GM18505 (cell line): ENCODE data around the gene RCVRN.

Source experiments
- ATAC-seq: cut with Tn5 transposase; IDR thresholded peaks from one replicate; pipeline ENCODE4 v1.9.1; 2021; ENCODE audit not compliant: unreplicated experiment
- POLR2A ChIP-seq: IDR thresholded peaks from 4 replicates; pipeline ENCODE4 v1.6.1; 2011; ENCODE audit warnings: borderline replicate concordance; ENCODE audit not compliant: insufficient read depth, insufficient read length; ENCODE audit errors: extremely low read depth

RCVRN gene

DNA sequence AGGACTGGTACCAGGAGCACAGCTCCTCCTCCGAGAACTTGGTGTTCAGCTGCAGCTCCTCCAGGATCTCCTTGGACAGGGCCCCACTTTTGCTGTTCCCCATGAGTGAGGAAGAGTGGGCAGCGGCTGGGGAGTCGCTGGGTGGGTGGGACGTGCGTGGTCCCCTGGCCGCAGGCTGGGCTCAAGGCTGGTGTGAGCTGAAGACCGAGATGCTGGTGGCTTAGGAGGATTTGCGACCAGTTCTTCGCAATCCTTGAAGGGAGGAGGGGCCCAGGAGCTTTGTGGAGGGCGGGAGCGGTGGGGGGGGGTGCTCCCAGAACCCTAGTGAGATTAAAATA, at the start of gene RCVRN:
TSS of gene RCVRN (minus strand) at position 194 of the 338 bp plus-strand sequence. CDS start at position 103, 91 bp downstream.
- TF ChIP-seq POLR2A = no peak
- ATAC-seq = no peak

DNA sequence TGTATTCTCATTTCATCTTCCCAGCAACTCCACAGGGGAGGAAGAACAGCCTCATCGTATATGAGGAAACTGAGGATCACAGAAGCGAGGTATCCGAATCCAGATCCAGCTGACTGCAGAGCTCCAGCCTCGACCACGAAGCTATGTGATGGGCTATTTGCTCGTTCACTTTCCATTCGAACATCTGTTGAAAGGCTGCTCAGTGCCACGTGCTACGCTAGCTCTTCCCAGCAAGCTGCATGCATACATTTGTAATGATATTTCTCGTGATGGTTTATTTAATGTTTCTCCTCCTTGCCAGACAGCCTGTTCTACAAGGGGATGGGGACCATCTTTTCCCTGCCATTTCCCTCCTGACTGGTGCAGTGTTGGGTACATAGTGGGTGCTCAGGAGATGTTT, 48.4 kb upstream of the RCVRN start:
- TF ChIP-seq POLR2A = no peak
- no peak for ATAC-seq

DNA sequence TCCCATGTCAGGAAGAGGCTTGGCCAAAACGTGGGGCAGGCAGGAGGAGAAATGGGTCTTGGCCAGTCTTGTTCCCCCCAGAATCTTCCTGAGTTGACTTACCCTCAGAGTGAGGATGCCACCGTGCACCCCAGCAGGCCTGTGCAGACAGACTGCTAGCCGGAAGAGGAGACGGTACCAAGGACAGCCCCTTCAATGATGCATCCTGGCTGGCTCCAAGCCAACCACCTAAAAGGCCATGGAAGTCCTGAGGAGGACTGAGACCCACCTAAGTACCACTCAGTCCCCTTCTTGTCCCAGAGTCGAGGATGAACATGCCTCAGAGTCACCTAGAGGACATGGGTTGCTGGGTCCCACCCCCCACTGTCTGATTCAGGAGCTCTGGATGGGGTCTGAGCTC, 46.7 kb upstream of the RCVRN start:
- ATAC-seq = no peak
- TF ChIP-seq POLR2A = no peak

DNA sequence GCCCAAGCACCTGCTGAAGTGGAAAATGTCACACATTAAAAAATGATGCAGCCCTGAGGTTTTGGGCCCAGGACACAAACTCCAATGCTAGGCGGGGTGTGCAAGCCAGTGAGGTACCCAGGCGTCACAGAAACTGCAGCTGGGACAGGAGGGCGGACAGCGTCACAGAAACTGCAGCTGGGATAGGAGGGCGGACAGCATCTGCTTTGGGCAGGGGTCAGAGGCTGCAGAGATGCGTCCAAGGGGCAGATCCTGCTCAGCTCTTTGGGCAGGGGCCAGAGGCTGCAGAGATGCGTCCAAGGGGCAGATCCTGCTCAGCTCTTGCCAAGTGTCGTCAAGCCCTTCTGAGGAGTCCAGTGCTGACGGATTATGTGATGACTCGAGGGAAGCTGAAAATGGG, 43.9 kb upstream of the RCVRN start:
- no peak for TF ChIP-seq POLR2A
- ATAC-seq = no peak

DNA sequence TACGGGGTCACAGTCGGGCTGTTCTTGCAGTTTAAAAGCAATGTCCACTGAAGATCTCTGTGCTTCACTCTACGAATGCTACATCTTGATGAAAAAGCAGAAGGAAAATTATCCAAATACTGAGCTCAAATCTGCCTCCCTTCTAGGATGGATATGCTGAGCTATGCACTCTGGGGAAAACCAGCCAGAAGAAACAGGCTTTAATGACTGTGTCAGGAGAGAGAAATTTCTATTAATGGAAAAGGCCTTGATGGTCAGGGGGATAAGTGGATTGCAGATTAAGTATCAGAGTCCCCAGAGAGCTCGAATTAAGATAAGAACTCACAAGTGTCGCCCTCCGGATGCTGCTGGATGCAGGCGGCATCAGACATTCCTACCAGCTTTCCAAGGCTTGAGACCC, 39.6 kb upstream of the RCVRN start:
- ATAC-seq = no peak
- TF ChIP-seq POLR2A = no peak

DNA sequence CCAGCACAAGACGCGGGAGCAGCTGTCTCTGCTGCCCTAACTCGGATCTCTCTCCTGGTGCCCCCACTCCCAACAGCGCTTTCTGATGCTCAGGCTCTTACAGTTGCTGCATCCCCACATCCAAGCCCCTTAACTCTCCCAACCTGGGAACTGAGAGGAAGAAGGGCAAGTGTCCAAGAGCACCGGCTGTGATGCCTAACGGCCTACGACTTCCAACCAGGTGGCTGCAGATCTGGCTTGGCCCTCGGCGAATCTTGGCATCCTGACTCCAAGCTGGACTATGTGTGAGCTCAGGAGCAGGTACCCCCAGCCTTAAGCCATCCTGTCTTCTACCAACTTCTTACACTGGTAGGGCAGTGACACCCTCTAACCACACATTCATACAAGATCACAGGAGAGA, 38.3 kb upstream of the RCVRN start:
- TF ChIP-seq POLR2A = no peak
- ATAC-seq = no peak

DNA sequence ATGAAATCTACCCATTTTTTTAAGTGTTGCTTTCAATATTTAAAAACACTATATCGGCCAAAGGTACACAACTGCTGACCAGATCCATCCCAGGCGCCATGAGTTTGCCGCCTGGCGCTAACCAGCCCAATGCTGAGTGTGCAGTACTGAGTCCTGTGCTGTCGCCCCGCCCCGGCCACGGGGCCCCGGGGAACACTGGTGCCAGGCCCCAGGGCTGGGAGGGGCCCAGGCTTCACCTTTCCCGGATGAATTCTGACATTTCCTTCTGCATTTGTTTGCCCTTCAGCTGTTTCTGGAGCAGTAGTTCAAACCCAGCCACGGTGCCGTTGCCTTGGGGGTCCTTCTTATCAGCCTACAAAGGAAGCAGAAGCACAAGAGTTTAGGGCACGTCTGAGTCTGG, 37.8 kb upstream of the RCVRN start:
- no peak for TF ChIP-seq POLR2A
- no peak for ATAC-seq

DNA sequence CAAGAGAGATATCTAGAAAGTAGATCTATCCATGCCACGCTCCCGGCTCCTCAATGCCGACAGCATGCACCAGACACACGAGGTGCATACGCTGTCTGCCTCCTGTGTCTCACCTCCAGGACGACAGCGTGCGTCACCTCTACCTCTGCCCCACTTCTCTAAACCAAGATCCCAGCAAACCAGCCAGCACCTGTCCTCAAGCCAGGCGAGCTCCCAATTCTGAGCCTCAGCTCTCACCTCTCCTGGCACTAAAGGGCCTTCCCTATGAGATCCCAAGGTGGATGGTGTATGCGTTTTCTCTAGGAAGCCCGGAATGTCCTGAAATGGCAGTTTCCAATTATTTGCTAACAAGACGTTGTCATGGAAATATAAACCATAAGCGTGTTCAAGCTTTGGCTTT, 36.2 kb upstream of the RCVRN start:
- no peak for ATAC-seq
- TF ChIP-seq POLR2A = no peak

DNA sequence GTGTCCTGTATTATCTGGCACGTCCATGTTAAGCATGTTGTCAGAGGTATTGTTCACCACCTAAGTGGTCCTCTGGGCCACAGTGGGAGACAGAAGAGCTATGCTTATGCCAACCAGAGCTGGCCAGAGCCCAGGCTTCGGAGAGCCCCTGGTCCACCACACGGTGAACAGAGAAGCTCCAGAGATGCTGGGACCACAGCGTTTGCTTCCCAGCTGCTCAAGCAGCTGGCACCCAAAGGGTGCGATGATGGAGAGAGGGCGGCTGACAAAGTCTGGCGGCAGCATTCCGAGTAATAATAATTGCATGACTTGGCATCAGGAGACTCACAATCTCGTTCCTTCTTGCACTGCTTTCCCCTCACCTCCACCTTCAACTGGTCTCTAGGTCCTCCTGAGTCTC, 35.8 kb upstream of the RCVRN start:
- no peak for TF ChIP-seq POLR2A
- ATAC-seq = no peak

DNA sequence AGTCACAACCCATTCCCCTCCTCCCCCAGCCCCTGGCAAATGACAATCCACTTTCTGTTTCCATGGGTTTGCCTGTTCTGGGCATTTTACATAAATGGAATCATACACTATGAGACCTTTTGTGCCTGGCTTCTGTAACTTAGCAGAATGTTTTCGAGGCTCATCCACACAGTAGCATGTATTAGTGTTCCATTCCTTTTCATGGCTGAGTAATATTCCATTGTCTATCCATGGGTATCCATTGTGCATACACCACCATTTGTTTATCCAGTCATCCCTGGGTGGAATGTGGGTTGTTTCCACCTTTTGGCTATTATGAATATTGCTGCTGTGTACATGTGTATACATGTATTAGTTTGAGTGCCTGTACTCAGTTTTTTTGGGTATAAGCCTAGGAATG, 33.7 kb upstream of the RCVRN start:
- no peak for ATAC-seq
- TF ChIP-seq POLR2A = no peak

DNA sequence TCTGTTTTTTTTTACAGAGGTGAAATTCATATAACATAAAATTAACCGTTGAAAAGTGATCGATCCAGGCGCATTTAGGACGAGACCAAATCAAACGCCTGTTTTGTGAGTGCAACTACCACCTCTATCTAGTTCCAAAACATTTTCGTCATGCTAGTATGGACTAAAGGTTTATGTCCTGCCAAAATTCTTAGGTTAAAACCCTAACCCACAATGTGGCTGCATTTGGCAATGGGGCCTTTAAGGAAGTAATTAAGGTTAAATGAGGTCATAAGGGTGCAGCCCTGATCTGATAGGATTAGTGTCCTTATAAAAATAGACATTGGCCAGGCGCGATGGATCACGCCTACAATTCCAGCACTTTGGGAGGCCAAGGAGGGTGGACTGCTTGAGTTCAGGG, 32.8 kb upstream of the RCVRN start:
- no peak for ATAC-seq
- TF ChIP-seq POLR2A = no peak

DNA sequence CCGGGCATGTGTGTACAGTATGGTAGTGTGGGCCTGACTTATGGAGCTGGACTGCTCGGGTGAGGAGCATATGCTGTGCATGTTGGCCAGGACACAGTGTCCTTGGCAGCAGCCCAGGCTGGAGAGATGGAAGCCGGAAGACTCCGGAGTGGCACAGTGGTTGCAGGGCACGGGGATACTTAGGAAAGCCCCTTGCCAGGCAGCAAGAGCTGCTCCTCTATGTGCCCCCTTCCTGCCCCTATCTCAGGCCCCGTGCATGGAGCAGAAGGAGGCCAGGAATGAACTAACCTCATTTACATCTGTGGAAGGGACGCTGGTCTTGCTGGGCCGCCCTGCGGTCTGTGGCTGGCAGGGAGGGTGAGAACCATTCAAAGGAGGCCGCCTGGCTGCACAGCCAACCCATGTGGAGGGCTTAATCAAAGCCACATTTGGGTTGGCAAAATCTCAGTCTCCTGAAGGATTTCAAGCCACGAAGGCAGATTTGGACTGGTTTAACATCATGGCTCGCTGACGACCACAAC, 32.2 kb upstream of the RCVRN start:
- ATAC-seq = no peak
- no peak for TF ChIP-seq POLR2A

DNA sequence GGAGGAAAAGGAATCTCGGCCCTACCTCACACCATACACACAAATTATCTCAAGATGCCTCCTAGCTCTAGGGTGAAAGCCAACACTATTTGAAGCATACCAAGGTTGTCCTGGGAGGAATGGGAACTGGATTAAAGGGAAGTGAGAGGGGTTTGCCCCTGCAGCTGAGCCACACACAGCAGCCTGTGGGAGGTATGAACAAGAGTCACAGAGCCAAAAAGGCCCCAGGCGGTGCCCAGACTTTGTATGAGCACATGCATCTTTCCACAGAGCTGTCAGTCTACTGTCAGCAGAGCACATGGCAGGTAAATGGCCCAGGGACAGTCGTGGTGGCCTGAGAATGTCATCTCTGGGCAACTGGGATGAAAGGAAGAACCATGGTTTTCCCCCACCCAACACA, 31.0 kb upstream of the RCVRN start:
- ATAC-seq = no peak

DNA sequence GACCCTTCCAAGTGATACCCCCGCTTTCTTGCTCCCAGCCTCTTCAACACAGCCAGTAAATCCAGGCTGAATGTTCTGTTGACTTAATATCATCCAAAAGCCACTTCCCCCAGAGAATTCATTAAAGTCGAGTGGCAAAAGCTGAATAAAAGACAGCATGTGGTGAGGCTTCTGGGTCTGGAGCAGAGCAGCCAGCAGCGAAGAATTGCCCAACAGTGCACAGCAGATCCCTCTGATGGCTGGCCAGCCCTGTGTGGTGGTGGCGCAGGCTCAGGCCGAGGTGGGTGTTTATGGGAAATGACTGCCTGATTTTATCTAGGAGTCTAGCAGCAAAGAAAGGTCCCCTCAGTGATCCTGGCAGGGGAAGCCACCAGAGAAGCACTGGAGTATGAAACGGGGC, 30.3 kb upstream of the RCVRN start:
- no peak for TF ChIP-seq POLR2A
- no peak for ATAC-seq

More for the DNA sequence above, 31.0 kb upstream of the RCVRN start:
- TF ChIP-seq POLR2A = no peak

DNA sequence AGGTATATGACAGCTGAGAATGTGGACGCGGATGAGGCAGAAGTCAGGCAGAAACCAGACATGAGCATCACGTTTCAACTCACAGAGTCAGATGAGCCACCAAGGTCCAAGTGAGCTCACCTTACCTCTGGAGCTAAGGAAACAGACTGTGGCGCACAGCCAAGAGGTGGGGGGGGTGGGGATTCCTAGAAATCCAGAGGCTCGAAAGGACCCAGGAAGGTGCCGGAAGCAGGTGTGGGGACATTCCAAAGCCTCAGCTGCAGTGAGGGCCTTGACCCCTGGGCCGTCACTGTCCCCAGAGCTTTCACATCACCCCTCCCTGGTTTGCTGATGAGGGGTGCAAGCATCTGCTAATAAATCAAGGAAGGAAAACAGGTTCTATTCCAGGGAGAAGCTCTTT, 29.3 kb upstream of the RCVRN start:
- no peak for TF ChIP-seq POLR2A
- no peak for ATAC-seq
